ENCODE results near the gene RFTN2. TPM values are rescaled to one million over a fixed set of nuclear protein-coding genes. Genes with fewer than 3 reads are reported as not detected.

Gene RFTN2
- total and polyA plus RNA-seq, 2 donors (not counting 3 experiments of a cell fraction or from before 2014, with no cell fraction given): 5.0 to 8.0 TPM

DNA sequence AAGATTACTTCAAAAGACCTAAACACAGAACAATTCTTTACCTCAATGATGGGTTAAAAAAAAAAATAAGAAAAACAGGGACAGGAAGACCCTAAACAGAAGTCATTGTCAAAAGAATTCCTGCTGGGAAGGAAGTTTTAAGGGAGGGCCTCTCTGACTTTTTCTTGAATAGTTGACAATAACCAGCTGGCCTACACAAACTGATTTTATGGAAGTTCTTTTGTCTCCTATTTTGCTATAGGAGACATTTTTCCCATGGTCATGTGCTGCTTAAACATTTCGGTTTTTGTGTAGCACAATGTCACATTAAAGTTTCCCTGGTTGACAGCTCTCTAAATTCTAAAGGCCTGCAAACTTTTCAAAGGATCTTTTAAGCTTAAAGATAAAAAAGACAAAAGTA is 55.3 kb downstream of the RFTN2 start:
- no TSS peak for BruUV-seq (replicated peaks)
- H3K79me2 ChIP-seq (ENCODE audit: control insufficient read depth, insufficient read depth, low read length): no peaks in the 10 kb centered on the region
- H4K20me1 ChIP-seq (replicated peaks; ENCODE audit: control insufficient read depth, extremely low read depth, insufficient read depth, low read length): no peaks in the 10 kb centered on the region
- DNase-seq (ENCODE audit: low read depth, low spot score): peak; percentile 26
- peak; percentile 64 for FAIRE-seq
- peak overlapping the region; percentile 24 for H3K4me2 ChIP-seq (ENCODE audit: insufficient read depth, low read length)
- ChIA-PET CTCF (interaction anchor here (1.3 kb wide), 1 partner anchor 44 kb away, joined by 3 read pairs; no protein-coding TSS in a partner anchor), POLR2A (no interaction called here)
- no peaks in the 10 kb centered on the region for H3K9me1 ChIP-seq (replicated peaks; ENCODE audit: control insufficient read depth, extremely low read depth, insufficient read depth, low read length)
- no peak overlapping the region for H3K4me3 ChIP-seq (replicated peaks in 1 of 3; ENCODE audit: insufficient read depth in 1 of 3, low read depth in 1 of 3, low read length in 3 of 3)
- no peaks in the 10 kb centered on the region for H3K9me3 ChIP-seq (replicated peaks; ENCODE audit: control insufficient read depth, insufficient read depth, low read length)
- TF ChIP-seq MYC (IDR thresholded peaks at IDR 0.05; ENCODE audit: low read depth, low read length) (no peak), EZH2 (IDR thresholded peaks at IDR 0.05; ENCODE audit: borderline replicate concordance, low read depth, low read length, severe bottlenecking) (no peak), POLR2AphosphoS5 (IDR thresholded peaks at IDR 0.05; ENCODE audit: insufficient read depth, low read depth, low read length) (no peak), FOS (IDR thresholded peaks at IDR 0.05; ENCODE audit: borderline replicate concordance, insufficient read depth, low read length) (no peak), GATA2 (IDR thresholded peaks at IDR 0.05; ENCODE audit: insufficient read depth, insufficient read length, low read depth, low read length) (no peak)
- TF ChIP-seq, protein P1, sequence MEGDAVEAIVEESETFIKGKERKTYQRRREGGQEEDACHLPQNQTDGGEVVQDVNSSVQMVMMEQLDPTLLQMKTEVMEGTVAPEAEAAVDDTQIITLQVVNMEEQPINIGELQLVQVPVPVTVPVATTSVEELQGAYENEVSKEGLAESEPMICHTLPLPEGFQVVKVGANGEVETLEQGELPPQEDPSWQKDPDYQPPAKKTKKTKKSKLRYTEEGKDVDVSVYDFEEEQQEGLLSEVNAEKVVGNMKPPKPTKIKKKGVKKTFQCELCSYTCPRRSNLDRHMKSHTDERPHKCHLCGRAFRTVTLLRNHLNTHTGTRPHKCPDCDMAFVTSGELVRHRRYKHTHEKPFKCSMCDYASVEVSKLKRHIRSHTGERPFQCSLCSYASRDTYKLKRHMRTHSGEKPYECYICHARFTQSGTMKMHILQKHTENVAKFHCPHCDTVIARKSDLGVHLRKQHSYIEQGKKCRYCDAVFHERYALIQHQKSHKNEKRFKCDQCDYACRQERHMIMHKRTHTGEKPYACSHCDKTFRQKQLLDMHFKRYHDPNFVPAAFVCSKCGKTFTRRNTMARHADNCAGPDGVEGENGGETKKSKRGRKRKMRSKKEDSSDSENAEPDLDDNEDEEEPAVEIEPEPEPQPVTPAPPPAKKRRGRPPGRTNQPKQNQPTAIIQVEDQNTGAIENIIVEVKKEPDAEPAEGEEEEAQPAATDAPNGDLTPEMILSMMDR (IDR thresholded peaks at IDR 0.05; ENCODE audit: extremely low read depth in 1 of 2, insufficient read depth in 1 of 2, low read depth in 1 of 2, low read length in 2 of 2): no peak
- TF ChIP-seq, protein P2, sequence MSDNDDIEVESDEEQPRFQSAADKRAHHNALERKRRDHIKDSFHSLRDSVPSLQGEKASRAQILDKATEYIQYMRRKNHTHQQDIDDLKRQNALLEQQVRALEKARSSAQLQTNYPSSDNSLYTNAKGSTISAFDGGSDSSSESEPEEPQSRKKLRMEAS (IDR thresholded peaks at IDR 0.05; ENCODE audit: insufficient read depth, insufficient read length): no peak
- H3K4me1 ChIP-seq (ENCODE audit: control insufficient read depth, extremely low read depth, insufficient read depth, low read length): peaks cover 8% of the 10 kb centered on the region
- H3K27me3 ChIP-seq (ENCODE audit: control insufficient read depth in 2 of 2, insufficient read depth in 2 of 2, low read length in 2 of 2): no peaks in the 10 kb centered on the region
- no peak overlapping the region for H3K27ac ChIP-seq (ENCODE audit: insufficient read depth, low read depth, low read length)
- H3K9ac ChIP-seq (replicated peaks; ENCODE audit: extremely low read depth, insufficient read depth, low read length): no peak overlapping the region
- H3K36me3 ChIP-seq (ENCODE audit: control insufficient read depth in 2 of 2, extremely low read depth in 1 of 2, insufficient read depth in 2 of 2, low read length in 2 of 2): peaks cover 0 to 3% of the 10 kb centered on the region in 2 experiments
- dilution Hi-C loops (cut with MboI; ENCODE audit: extremely low pct_ligation_motif_present, low sequenced_read_pairs) (no loop called here), intact Hi-C loops (cut with micrococcal nuclease) (no loop called here)
- no peak overlapping the region for H2AFZ ChIP-seq (ENCODE audit: low read depth, low read length)

All from endothelial cell of umbilical vein (primary cell).